ENCODE results near the gene PRDX6.
A peak's percentile ranks its signal among the peaks of the same experiment; 100 is the strongest.

- TF ChIP-seq CTCF (IDR thresholded peaks at IDR 0.05) (peak; percentile 85 to 90 (median 88)), POLR2A (IDR thresholded peaks at IDR 0.05) (no peak), POLR2AphosphoS5 (IDR thresholded peaks at IDR 0.05) (no peak)
Observed at GRCh38 chr1:173431304-173432045, 45.7 kb upstream of the PRDX6 start.

Data from transverse colon (tissue), 4 donors.